Fibroblast of upper back skin (primary cell): ENCODE data around the gene MC4R.
"Not testable (repeated sequence)": the region's sequence is repeated elsewhere in the genome, so short reads cannot be mapped to it uniquely, and the experiment has no call there.

ENCODE experiments used
- DNase-seq: peaks from one replicate; pipeline ENCODE4 v3.0.0-alpha.2; 2013

The MC4R gene

GRCh38 chr18:60372596-60372995 lies at the start of gene MC4R:
MC4R (minus strand) TSS chr18:60372775; CDS start chr18:60372349, 426 bp downstream.
- peak; percentile 89 for DNase-seq

GRCh38 chr18:60422306-60422705 lies 49.7 kb upstream of the MC4R start:
- not testable (repeated sequence) for DNase-seq

- DNase-seq, result peak; percentile 22
Observed at GRCh38 chr18:60421356-60422118, 49.0 kb upstream of the MC4R start.

- peak; percentile 18 for DNase-seq
Observed at GRCh38 chr18:60417946-60418345, 45.4 kb upstream of the MC4R start.

GRCh38 chr18:60413944-60414547 lies 41.5 kb upstream of the MC4R start:
- DNase-seq, result peak; percentile 31

- no peak for DNase-seq
Observed at GRCh38 chr18:60411715-60412114, 39.1 kb upstream of the MC4R start.

- no peak for DNase-seq
Observed at GRCh38 chr18:60406721-60407120, 34.1 kb upstream of the MC4R start.

GRCh38 chr18:60404486-60405085 lies 32.0 kb upstream of the MC4R start:
- peak; percentile 16 for DNase-seq

GRCh38 chr18:60401346-60401745 lies 28.8 kb upstream of the MC4R start:
- no peak for DNase-seq

GRCh38 chr18:60391571-60392226 lies 19.1 kb upstream of the MC4R start:
- DNase-seq, result peak; percentile 85

GRCh38 chr18:60389314-60389713 lies 16.7 kb upstream of the MC4R start:
- peak; percentile 23 for DNase-seq

GRCh38 chr18:60385693-60386092 lies 13.1 kb upstream of the MC4R start:
- no peak for DNase-seq

- DNase-seq, result no peak
Observed at GRCh38 chr18:60383893-60384292, 11.3 kb upstream of the MC4R start.

- no peak for DNase-seq
Observed at GRCh38 chr18:60377778-60378469, 5.3 kb upstream of the MC4R start.

- DNase-seq, result no peak
Observed at GRCh38 chr18:60372132-60372531, 443 bp downstream of the MC4R start.

GRCh38 chr18:60358516-60358915 lies 14.1 kb downstream of the MC4R start:
- DNase-seq, result peak; percentile 87

GRCh38 chr18:60350941-60351340 lies 21.6 kb downstream of the MC4R start:
- peak; percentile 32 for DNase-seq

GRCh38 chr18:60350150-60350549 lies 22.4 kb downstream of the MC4R start:
- no peak for DNase-seq

- DNase-seq, result no peak
Observed at GRCh38 chr18:60347526-60348045, 25.0 kb downstream of the MC4R start.

- DNase-seq, result no peak
Observed at GRCh38 chr18:60339018-60339417, 33.6 kb downstream of the MC4R start.

- DNase-seq, result no peak
Observed at GRCh38 chr18:60331890-60332289, 40.7 kb downstream of the MC4R start.

- no peak for DNase-seq
Observed at GRCh38 chr18:60329131-60329530, 43.4 kb downstream of the MC4R start.

- no peak for DNase-seq
Observed at GRCh38 chr18:60327880-60328279, 44.7 kb downstream of the MC4R start.
